CD4-positive, alpha-beta T cell treated with Interleukin-21 for 1 hour (primary cell): ENCODE data around the gene TMEM150A.
"Not testable (repeated sequence)": the region's sequence is repeated elsewhere in the genome, so short reads cannot be mapped to it uniquely, and the experiment has no call there.

ENCODE experiments used
- DNase-seq: peaks from one replicate; pipeline ENCODE4 v3.0.0-alpha.2; 2020

Gene TMEM150A

GRCh38 chr2:85611705-85612587, 9.4 kb upstream of the TMEM150A start, which contains the start of gene C2orf68:
Gene C2orf68, minus strand, starts transcription at chr2:85612066. Its CDS starts 82 bp downstream, at chr2:85611984.
- DNase-seq, result peak; percentile 86

GRCh38 chr2:85611217-85611704, 8.8 kb upstream of the TMEM150A start:
- DNase-seq, result no peak

- DNase-seq, result no peak
Observed at GRCh38 chr2:85607268-85608215, 5.0 kb upstream of the TMEM150A start.

- DNase-seq, result no peak
Observed at GRCh38 chr2:85606116-85606455, 3.6 kb upstream of the TMEM150A start.

GRCh38 chr2:85605406-85606115, 3.1 kb upstream of the TMEM150A start:
- DNase-seq, result no peak

GRCh38 chr2:85604568-85605339, 2.3 kb upstream of the TMEM150A start:
- no peak for DNase-seq

GRCh38 chr2:85604133-85604444, 1.6 kb upstream of the TMEM150A start:
- DNase-seq, result not testable (repeated sequence)

GRCh38 chr2:85601771-85602475, 575 bp downstream of the TMEM150A start:
- no peak for DNase-seq

GRCh38 chr2:85600951-85601770, 1.3 kb downstream of the TMEM150A start:
- DNase-seq, result no peak

GRCh38 chr2:85600235-85600575, 2.3 kb downstream of the TMEM150A start:
- no peak for DNase-seq

GRCh38 chr2:85599468-85600234, 2.8 kb downstream of the TMEM150A start:
- DNase-seq, result no peak

- DNase-seq, result no peak
Observed at GRCh38 chr2:85598594-85599340, 3.7 kb downstream of the TMEM150A start.

- no peak for DNase-seq
Observed at GRCh38 chr2:85597241-85597640, 5.3 kb downstream of the TMEM150A start.

GRCh38 chr2:85596486-85597143, 5.9 kb downstream of the TMEM150A start:
- no peak for DNase-seq

GRCh38 chr2:85596026-85596333, 6.5 kb downstream of the TMEM150A start:
- DNase-seq, result no peak

GRCh38 chr2:85595301-85596025, 7.0 kb downstream of the TMEM150A start, which contains the start of gene RNF181:
Gene RNF181, plus strand, starts transcription at chr2:85595745. Its CDS starts 19 bp downstream, at chr2:85595764.
- DNase-seq, result peak; percentile 96

GRCh38 chr2:85594715-85595300, 7.7 kb downstream of the TMEM150A start:
- no peak for DNase-seq
